ENCODE results near the gene LCP2.

DNA sequence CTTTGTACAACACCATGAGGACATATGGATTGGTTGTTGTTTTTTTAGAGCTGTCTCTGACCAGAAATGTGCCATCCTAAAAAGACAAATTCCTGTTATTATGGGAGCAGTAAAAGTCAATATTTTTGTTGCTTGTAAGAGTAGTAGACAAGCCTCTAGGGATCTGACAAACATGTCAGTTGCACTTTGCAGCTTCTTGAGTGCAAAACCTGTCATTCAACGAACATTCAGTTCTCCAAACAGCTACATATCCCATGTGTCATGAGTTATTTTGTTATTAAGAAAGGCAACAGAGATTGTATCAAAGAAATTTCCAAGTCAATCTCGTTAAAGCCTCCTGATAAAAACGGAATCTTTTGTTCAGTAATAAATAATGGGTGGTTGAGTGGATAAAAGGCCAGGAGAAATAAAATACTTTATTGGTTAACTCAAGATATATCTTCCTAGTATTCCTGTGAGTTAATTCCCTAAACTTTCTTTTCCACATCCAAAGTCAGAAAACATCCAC is 46.7 kb downstream of the LCP2 start:
- TF ChIP-seq EZH2 (IDR thresholded peaks at IDR 0.05) (no peak), EZH2phosphoT487 (IDR thresholded peaks at IDR 0.05) (no peak)
- TF ChIP-seq, protein P1, sequence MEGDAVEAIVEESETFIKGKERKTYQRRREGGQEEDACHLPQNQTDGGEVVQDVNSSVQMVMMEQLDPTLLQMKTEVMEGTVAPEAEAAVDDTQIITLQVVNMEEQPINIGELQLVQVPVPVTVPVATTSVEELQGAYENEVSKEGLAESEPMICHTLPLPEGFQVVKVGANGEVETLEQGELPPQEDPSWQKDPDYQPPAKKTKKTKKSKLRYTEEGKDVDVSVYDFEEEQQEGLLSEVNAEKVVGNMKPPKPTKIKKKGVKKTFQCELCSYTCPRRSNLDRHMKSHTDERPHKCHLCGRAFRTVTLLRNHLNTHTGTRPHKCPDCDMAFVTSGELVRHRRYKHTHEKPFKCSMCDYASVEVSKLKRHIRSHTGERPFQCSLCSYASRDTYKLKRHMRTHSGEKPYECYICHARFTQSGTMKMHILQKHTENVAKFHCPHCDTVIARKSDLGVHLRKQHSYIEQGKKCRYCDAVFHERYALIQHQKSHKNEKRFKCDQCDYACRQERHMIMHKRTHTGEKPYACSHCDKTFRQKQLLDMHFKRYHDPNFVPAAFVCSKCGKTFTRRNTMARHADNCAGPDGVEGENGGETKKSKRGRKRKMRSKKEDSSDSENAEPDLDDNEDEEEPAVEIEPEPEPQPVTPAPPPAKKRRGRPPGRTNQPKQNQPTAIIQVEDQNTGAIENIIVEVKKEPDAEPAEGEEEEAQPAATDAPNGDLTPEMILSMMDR (IDR thresholded peaks at IDR 0.05), result no peak
